LNCaP clone FGC (cell line): ENCODE data around the gene EBF4.

Experiments
- DNase-seq: peaks from one replicate; pipeline ENCODE4 v3.0.0-alpha.2; 2011; ENCODE audit warnings: low read depth
- H3K4me3 ChIP-seq: 2 replicates; pipeline ENCODE4 v1.5.1; 2011; ENCODE audit warnings: mild to moderate bottlenecking, low read depth, low read length, control low read depth
- TF ChIP-seq, protein P1 (sequence below): IDR thresholded peaks from 2 replicates; pipeline ENCODE4 v1.5.1; 2012; ENCODE audit warnings: mild to moderate bottlenecking; ENCODE audit not compliant: control insufficient read depth, insufficient read depth; ENCODE audit errors: extremely low read depth

Gene EBF4

DNA sequence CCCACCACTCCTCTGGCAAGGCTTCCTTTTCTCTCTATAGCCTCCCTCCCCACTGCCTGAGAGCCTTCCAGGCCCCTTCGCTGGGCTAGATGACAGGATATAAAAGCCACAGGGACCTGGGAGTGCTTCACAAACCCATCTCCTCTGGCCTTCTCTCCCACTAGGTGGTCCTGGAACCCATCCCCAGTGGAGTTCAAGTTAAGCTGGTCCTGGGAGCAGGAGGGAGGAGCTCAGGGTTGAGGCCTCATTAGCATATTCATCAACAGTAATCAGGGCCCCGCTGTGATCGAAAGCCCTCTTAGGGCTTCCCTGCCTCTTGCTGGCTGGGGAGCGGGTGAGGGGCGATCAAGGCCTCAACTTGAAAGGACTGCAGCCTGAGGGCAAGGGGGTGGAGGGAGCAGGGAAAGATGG lies 9.1 kb downstream of the EBF4 start:
- no peak for DNase-seq
- TF ChIP-seq, protein P1, sequence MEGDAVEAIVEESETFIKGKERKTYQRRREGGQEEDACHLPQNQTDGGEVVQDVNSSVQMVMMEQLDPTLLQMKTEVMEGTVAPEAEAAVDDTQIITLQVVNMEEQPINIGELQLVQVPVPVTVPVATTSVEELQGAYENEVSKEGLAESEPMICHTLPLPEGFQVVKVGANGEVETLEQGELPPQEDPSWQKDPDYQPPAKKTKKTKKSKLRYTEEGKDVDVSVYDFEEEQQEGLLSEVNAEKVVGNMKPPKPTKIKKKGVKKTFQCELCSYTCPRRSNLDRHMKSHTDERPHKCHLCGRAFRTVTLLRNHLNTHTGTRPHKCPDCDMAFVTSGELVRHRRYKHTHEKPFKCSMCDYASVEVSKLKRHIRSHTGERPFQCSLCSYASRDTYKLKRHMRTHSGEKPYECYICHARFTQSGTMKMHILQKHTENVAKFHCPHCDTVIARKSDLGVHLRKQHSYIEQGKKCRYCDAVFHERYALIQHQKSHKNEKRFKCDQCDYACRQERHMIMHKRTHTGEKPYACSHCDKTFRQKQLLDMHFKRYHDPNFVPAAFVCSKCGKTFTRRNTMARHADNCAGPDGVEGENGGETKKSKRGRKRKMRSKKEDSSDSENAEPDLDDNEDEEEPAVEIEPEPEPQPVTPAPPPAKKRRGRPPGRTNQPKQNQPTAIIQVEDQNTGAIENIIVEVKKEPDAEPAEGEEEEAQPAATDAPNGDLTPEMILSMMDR = no peak
- H3K4me3 ChIP-seq = no peak overlapping the region

DNA sequence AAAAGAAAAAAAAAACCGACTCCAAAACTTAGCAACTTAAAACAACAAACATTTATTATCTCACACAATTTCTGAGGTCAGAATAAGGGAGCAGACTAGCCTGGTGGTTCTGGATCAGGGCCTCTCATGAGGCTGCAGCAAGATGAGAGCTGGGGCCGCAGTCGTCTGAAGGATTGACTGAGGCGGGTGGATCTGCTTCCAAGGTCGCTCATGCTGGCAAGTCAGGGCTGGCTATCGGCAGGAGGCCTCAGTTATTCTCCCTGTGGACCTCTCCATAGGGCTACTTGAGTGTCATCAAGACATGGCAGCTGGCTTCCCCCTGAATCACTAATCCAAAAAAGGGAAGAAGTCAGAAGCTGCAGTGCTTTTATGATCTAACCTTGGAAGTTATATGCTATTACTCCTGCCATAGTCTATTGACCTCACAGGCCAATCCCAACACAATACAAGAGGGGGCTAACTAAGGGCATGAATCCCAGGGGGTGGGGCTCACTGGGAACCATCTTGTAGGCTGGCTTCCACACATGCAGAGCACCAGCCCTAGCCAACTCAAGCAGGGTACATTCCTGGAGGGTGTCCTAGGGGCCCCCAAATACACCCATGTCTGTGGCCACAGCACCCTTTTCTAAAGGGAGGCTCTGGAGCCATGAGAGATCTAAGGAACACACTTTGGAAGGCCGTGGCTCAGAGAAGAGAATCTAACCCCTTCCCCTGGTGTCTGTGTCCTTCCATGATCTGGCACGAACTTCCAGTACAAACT lies 11.3 kb downstream of the EBF4 start:
- TF ChIP-seq, protein P1 = no peak
- H3K4me3 ChIP-seq = no peak overlapping the region
- DNase-seq = no peak

DNA sequence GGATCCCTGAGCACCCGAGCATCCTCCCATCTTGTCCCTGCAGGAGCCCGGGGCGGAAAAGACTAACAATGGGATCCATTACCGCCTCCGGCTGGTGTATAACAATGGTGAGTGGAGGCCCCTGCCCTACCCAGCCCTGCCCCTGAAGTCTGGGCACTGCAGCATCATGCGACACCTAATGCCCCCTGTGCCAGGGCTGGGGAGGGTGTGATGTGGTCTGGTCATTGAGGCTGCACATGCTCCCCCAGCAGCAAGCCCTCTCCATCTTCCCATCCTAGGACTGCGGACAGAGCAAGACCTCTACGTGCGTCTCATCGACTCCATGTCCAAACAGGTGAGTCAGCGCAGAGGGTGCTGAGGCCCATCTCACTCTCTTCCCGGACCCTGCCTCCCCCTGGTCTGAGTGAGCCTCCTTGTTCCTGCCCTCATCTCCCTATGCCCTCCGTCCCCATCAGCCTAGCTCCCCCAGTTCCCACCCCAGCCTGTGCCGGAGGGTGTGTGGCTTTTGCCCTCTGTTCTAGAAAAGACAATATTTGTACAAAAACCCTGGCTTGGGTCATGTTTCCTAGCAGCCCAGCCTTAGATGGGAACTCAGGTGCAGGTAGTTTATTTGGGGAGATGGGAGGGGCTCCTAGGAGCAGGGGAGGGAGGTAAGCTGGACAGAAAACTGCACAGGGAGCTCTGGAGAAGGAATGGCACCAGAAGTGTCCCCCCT lies 13.5 kb downstream of the EBF4 start:
- TF ChIP-seq, protein P1 = no peak
- no peak overlapping the region for H3K4me3 ChIP-seq

DNA sequence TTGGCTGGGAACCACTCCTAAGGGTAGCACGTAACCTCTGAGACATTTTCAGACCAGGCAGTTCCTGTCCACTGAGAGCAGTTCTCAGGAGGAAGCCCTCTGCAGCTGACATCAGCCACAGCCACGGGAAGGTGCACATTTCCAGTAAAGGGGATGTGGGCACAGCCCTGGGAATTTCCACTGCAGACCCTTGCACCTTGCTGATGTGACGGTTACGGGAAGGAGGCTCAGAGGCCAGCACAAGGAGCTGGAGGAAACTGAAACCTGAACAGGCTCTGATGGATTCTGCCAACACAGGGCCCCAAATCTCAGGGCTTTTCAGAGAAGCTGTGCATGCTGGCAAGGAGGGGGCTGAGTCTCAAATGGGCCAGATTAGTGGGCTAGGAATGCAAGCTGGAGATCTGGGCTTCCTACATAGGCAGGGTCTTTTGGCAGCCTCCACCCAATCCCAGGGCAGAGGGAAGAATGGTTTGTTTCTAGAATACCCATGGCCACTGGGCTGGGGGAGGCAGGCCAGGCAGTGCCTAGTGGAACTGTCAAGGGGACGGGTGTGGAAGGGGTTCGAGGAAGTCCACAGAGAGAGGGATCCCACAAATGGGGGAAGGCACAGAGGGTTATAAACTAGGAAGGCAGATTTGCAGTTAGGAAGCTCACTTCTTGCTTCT lies 14.2 kb downstream of the EBF4 start:
- no peak for DNase-seq
- no peak overlapping the region for H3K4me3 ChIP-seq
- TF ChIP-seq, protein P1 = no peak

More for the DNA sequence above, 13.5 kb downstream of the EBF4 start:
- DNase-seq = no peak

DNA sequence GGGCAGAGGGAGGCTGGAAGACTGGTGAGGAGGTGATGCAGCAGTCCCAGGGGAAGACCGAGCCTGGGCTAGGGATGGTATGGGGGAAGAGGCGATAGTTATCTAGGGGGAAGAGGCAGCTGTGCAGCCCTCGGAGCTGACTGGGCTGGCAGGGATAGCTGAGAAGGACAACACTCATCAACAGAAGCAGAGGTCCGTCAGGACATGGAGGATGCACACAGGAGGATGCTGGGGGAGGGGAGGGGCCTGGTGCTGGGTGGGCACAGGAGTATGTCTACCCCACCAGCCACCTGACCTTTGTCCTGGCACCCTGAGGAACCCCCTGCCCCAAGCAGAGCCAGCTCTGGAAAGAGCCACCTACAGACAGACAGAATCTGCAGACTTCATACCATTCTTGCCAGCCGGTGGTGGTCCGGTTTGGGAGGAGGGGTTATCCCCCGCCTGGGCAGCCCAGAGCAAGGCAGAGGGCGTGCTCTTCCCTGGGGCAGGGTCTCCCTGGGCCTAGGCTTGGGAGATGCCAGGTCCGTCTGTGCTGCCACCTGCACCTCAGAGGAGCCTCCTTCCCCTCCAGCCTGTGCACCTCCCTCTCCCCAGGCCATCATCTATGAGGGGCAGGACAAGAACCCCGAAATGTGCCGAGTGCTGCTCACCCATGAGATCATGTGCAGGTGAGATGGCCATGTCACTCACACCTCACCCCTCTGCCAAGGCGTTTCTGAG lies 14.9 kb downstream of the EBF4 start:
- TF ChIP-seq, protein P1 = no peak
- no peak for DNase-seq

DNA sequence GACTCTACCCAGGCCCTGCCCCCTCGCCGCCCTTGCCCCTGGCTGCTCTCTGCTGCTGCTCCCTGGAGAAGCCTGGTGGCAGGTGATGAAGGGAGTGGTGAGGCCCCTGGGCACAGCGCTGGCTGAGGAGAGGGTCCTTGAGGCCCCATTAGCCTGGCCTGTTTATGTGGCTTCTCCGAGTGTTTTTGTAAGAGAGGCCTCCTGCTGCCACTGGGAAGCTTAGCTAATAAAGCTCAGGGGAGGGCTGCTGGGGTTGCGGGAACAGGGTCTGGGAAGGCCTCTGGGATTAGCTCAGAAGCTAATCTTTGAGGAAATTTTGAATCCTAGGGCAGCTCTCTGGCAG lies 15.5 kb downstream of the EBF4 start:
- no peak overlapping the region for H3K4me3 ChIP-seq
- TF ChIP-seq, protein P1 = no peak
- DNase-seq = no peak

More for the DNA sequence above, 14.9 kb downstream of the EBF4 start:
- no peak overlapping the region for H3K4me3 ChIP-seq
